Measurements from ENCODE around the gene TTC39C.

TTC39C gene

GRCh38 chr18:24173997-24174396 lies 159.4 kb downstream of the TTC39C start:
- no peak overlapping the region for H3K9ac ChIP-seq (ENCODE audit: low read length in 5 of 5)
- H3K4me1 ChIP-seq (ENCODE audit: control insufficient read depth in 5 of 5, insufficient read depth in 5 of 5, low read length in 5 of 5), result peaks cover 2 to 14% (median 10%) of the 10 kb centered on the region in 5 donors
- no peaks in the 10 kb centered on the region for H3K9me3 ChIP-seq (ENCODE audit: control insufficient read depth in 5 of 5, low read length in 5 of 5)
- H3K27me3 ChIP-seq (ENCODE audit: control insufficient read depth in 5 of 5, insufficient read depth in 4 of 5, low read length in 5 of 5), result no peaks in the 10 kb centered on the region
- peaks cover 24 to 33% (median 27%) of the 10 kb centered on the region in 5 donors for H3K36me3 ChIP-seq (ENCODE audit: control insufficient read depth in 5 of 5, insufficient read depth in 5 of 5, low read length in 5 of 5)
- H3K4me3 ChIP-seq (ENCODE audit: low read depth in 1 of 5, low read length in 5 of 5), result no peak overlapping the region
- H3K27ac ChIP-seq (ENCODE audit: low read depth, low read length), result no peak overlapping the region

- H3K27ac ChIP-seq (ENCODE audit: low read depth, low read length), result peak overlapping the region; percentile 51
- H3K36me3 ChIP-seq (ENCODE audit: control insufficient read depth in 5 of 5, insufficient read depth in 5 of 5, low read length in 5 of 5), result peaks cover 14 to 29% (median 19%) of the 10 kb centered on the region in 5 donors
- no peaks in the 10 kb centered on the region for H3K9me3 ChIP-seq (ENCODE audit: control insufficient read depth in 5 of 5, low read length in 5 of 5)
- peaks cover 2 to 14% (median 10%) of the 10 kb centered on the region in 5 donors for H3K4me1 ChIP-seq (ENCODE audit: control insufficient read depth in 5 of 5, insufficient read depth in 5 of 5, low read length in 5 of 5)
- H3K9ac ChIP-seq (ENCODE audit: low read length in 5 of 5), result peak overlapping the region in 2 of 5 donors; percentile 25 to 33
- no peaks in the 10 kb centered on the region for H3K27me3 ChIP-seq (ENCODE audit: control insufficient read depth in 5 of 5, insufficient read depth in 4 of 5, low read length in 5 of 5)
- no peak overlapping the region for H3K4me3 ChIP-seq (ENCODE audit: low read depth in 1 of 5, low read length in 5 of 5)
These were observed 162.3 kb downstream of the TTC39C start for GRCh38 chr18:24176727-24177416.

GRCh38 chr18:24177499-24178133 lies 163.1 kb downstream of the TTC39C start:
- Histone ChIP-seq H3K27me3 (ENCODE audit: control insufficient read depth in 5 of 5, insufficient read depth in 4 of 5, low read length in 5 of 5) (no peaks in the 10 kb centered on the region), H3K4me3 (ENCODE audit: low read depth in 1 of 5, low read length in 5 of 5) (no peak overlapping the region), H3K27ac (ENCODE audit: low read depth, low read length) (peak overlapping the region; percentile 51), H3K36me3 (ENCODE audit: control insufficient read depth in 5 of 5, insufficient read depth in 5 of 5, low read length in 5 of 5) (peaks cover 14 to 24% (median 19%) of the 10 kb centered on the region in 5 donors), H3K9ac (ENCODE audit: low read length in 5 of 5) (no peak overlapping the region), H3K9me3 (ENCODE audit: control insufficient read depth in 5 of 5, low read length in 5 of 5) (no peaks in the 10 kb centered on the region), H3K4me1 (ENCODE audit: control insufficient read depth in 5 of 5, insufficient read depth in 5 of 5, low read length in 5 of 5) (peaks cover 2 to 14% (median 10%) of the 10 kb centered on the region in 5 donors)

- H3K9me3 ChIP-seq (ENCODE audit: control insufficient read depth in 5 of 5, low read length in 5 of 5), result no peaks in the 10 kb centered on the region
- no peak overlapping the region for H3K27ac ChIP-seq (ENCODE audit: low read depth, low read length)
- no peak overlapping the region for H3K9ac ChIP-seq (ENCODE audit: low read length in 5 of 5)
- peaks cover 9 to 14% (median 9%) of the 10 kb centered on the region in 5 donors for H3K36me3 ChIP-seq (ENCODE audit: control insufficient read depth in 5 of 5, insufficient read depth in 5 of 5, low read length in 5 of 5)
- peaks cover 2 to 14% (median 10%) of the 10 kb centered on the region in 5 donors for H3K4me1 ChIP-seq (ENCODE audit: control insufficient read depth in 5 of 5, insufficient read depth in 5 of 5, low read length in 5 of 5)
- H3K27me3 ChIP-seq (ENCODE audit: control insufficient read depth in 5 of 5, insufficient read depth in 4 of 5, low read length in 5 of 5), result no peaks in the 10 kb centered on the region
- no peak overlapping the region for H3K4me3 ChIP-seq (ENCODE audit: low read depth in 1 of 5, low read length in 5 of 5)
These were observed 165.5 kb downstream of the TTC39C start for GRCh38 chr18:24180048-24180447.

GRCh38 chr18:24181806-24182205 lies 167.3 kb downstream of the TTC39C start:
- peaks cover 9 to 17% (median 12%) of the 10 kb centered on the region in 5 donors for H3K36me3 ChIP-seq (ENCODE audit: control insufficient read depth in 5 of 5, insufficient read depth in 5 of 5, low read length in 5 of 5)
- peaks cover 2 to 11% (median 6%) of the 10 kb centered on the region in 5 donors for H3K4me1 ChIP-seq (ENCODE audit: control insufficient read depth in 5 of 5, insufficient read depth in 5 of 5, low read length in 5 of 5)
- H3K9me3 ChIP-seq (ENCODE audit: control insufficient read depth in 5 of 5, low read length in 5 of 5), result no peaks in the 10 kb centered on the region
- no peak overlapping the region for H3K9ac ChIP-seq (ENCODE audit: low read length in 5 of 5)
- no peaks in the 10 kb centered on the region for H3K27me3 ChIP-seq (ENCODE audit: control insufficient read depth in 5 of 5, insufficient read depth in 4 of 5, low read length in 5 of 5)
- H3K27ac ChIP-seq (ENCODE audit: low read depth, low read length), result peak overlapping the region; percentile 3
- H3K4me3 ChIP-seq (ENCODE audit: low read depth in 1 of 5, low read length in 5 of 5), result no peak overlapping the region
